Measurements from ENCODE around the gene PTDSS2. TPM values are rescaled to one million over a fixed set of nuclear protein-coding genes. Genes with fewer than 3 reads are reported as not detected.
"Not testable (repeated sequence)": the region's sequence is repeated elsewhere in the genome, so short reads cannot be mapped to it uniquely, and the experiment has no call there.

Gene PTDSS2
- total and polyA plus RNA-seq, 5 donors, result 30.2 to 33.3 (median 30.9) TPM

GRCh38 chr11:407651-408123, 42.4 kb upstream of the PTDSS2 start:
- no peaks in the 10 kb centered on the region for H3K4me1 ChIP-seq (ENCODE audit: control insufficient read depth, insufficient read depth, low read length)
- H3K27ac ChIP-seq (ENCODE audit: low read length), result no peak overlapping the region
- H3K9me3 ChIP-seq (ENCODE audit: control insufficient read depth, low read length), result no peaks in the 10 kb centered on the region
- ATAC-seq (no peak), DNase-seq (peak in 1 of 3 donors; percentile 69)
- H3K4me3 ChIP-seq (ENCODE audit: low read length), result no peak overlapping the region
- intact Hi-C loops (cut with DNase I), result no loop called here
- WGBS, result 73% methylated on average over 28 of the region's 28 CpGs
- no peaks in the 10 kb centered on the region for H3K27me3 ChIP-seq (ENCODE audit: control insufficient read depth, insufficient read depth)

GRCh38 chr11:408154-409007, 41.7 kb upstream of the PTDSS2 start:
- ATAC-seq (no peak), DNase-seq (peak in 2 of 3 donors; percentile 65 to 67)
- H3K9me3 ChIP-seq (ENCODE audit: control insufficient read depth, low read length), result no peaks in the 10 kb centered on the region
- H3K4me3 ChIP-seq (ENCODE audit: low read length), result no peak overlapping the region
- intact Hi-C loops (cut with DNase I), result no loop called here
- H3K27me3 ChIP-seq (ENCODE audit: control insufficient read depth, insufficient read depth), result no peaks in the 10 kb centered on the region
- 89% methylated on average over 15 of the region's 15 CpGs for WGBS
- no peak overlapping the region for H3K27ac ChIP-seq (ENCODE audit: low read length)
- H3K4me1 ChIP-seq (ENCODE audit: control insufficient read depth, insufficient read depth, low read length), result no peaks in the 10 kb centered on the region

- DNase-seq (peak in 2 of 3 donors; percentile 52 to 56), ATAC-seq (no peak)
- Histone ChIP-seq H3K27ac (ENCODE audit: low read length) (no peak overlapping the region), H3K9me3 (ENCODE audit: control insufficient read depth, low read length) (no peaks in the 10 kb centered on the region), H3K4me3 (ENCODE audit: low read length) (no peak overlapping the region), H3K27me3 (ENCODE audit: control insufficient read depth, insufficient read depth) (no peaks in the 10 kb centered on the region), H3K4me1 (ENCODE audit: control insufficient read depth, insufficient read depth, low read length) (no peaks in the 10 kb centered on the region)
- intact Hi-C loops (cut with DNase I), result no loop called here
- 81% methylated on average over 7 of the region's 7 CpGs for WGBS
Measured at GRCh38 chr11:409008-409599, 41.0 kb upstream of the PTDSS2 start.

- DNase-seq (peak in 2 of 3 donors; percentile 45 to 57), ATAC-seq (no peak)
- intact Hi-C loops (cut with DNase I), result no loop called here
- H3K4me1 ChIP-seq (ENCODE audit: control insufficient read depth, insufficient read depth, low read length), result no peaks in the 10 kb centered on the region
- no peak overlapping the region for H3K27ac ChIP-seq (ENCODE audit: low read length)
- 71% methylated on average over 18 of the region's 18 CpGs for WGBS
- no peaks in the 10 kb centered on the region for H3K27me3 ChIP-seq (ENCODE audit: control insufficient read depth, insufficient read depth)
- H3K9me3 ChIP-seq (ENCODE audit: control insufficient read depth, low read length), result no peaks in the 10 kb centered on the region
- no peak overlapping the region for H3K4me3 ChIP-seq (ENCODE audit: low read length)
Measured at GRCh38 chr11:409600-410483, 40.2 kb upstream of the PTDSS2 start.

- DNase-seq, result peak in 2 of 3 donors; percentile 18 to 58
- H3K4me1 ChIP-seq (ENCODE audit: control insufficient read depth, insufficient read depth, low read length); H3K27me3 ChIP-seq (ENCODE audit: control insufficient read depth, insufficient read depth); intact Hi-C loops (cut with DNase I); H3K27ac ChIP-seq (ENCODE audit: low read length); ATAC-seq; H3K4me3 ChIP-seq (ENCODE audit: low read length); H3K9me3 ChIP-seq (ENCODE audit: control insufficient read depth, low read length): not testable (repeated sequence)
- 90% methylated on average over 13 of the region's 13 CpGs for WGBS
Measured at GRCh38 chr11:410711-411110, 39.4 kb upstream of the PTDSS2 start.

- WGBS, result 80% methylated on average over 8 of the region's 11 CpGs
- H3K4me1 ChIP-seq (ENCODE audit: control insufficient read depth, insufficient read depth, low read length); H3K9me3 ChIP-seq (ENCODE audit: control insufficient read depth, low read length); H3K4me3 ChIP-seq (ENCODE audit: low read length); intact Hi-C loops (cut with DNase I); H3K27me3 ChIP-seq (ENCODE audit: control insufficient read depth, insufficient read depth); ATAC-seq; H3K27ac ChIP-seq (ENCODE audit: low read length): not testable (repeated sequence)
- DNase-seq, result peak in 2 of 3 donors; percentile 20 to 49
Measured at GRCh38 chr11:411520-411919, 38.6 kb upstream of the PTDSS2 start.

GRCh38 chr11:412641-413119, 37.4 kb upstream of the PTDSS2 start:
- WGBS, result 82% methylated on average over 14 of the region's 15 CpGs
- Histone ChIP-seq H3K27ac (ENCODE audit: low read length) (no peak overlapping the region), H3K9me3 (ENCODE audit: control insufficient read depth, low read length) (no peaks in the 10 kb centered on the region), H3K27me3 (ENCODE audit: control insufficient read depth, insufficient read depth) (no peaks in the 10 kb centered on the region), H3K4me1 (ENCODE audit: control insufficient read depth, insufficient read depth, low read length) (no peaks in the 10 kb centered on the region), H3K4me3 (ENCODE audit: low read length) (no peak overlapping the region)
- ATAC-seq (no peak), DNase-seq (peak in 2 of 3 donors; percentile 26 to 41)
- intact Hi-C loops (cut with DNase I), result no loop called here

GRCh38 chr11:413120-414081, 36.7 kb upstream of the PTDSS2 start:
- no peaks in the 10 kb centered on the region for H3K9me3 ChIP-seq (ENCODE audit: control insufficient read depth, low read length)
- H3K4me1 ChIP-seq (ENCODE audit: control insufficient read depth, insufficient read depth, low read length), result no peaks in the 10 kb centered on the region
- intact Hi-C loops (cut with DNase I), result no loop called here
- no peak overlapping the region for H3K4me3 ChIP-seq (ENCODE audit: low read length)
- H3K27me3 ChIP-seq (ENCODE audit: control insufficient read depth, insufficient read depth), result no peaks in the 10 kb centered on the region
- ATAC-seq (no peak), DNase-seq (peak in 2 of 3 donors; percentile 37 to 38)
- 49% methylated on average over 13 of the region's 14 CpGs for WGBS
- H3K27ac ChIP-seq (ENCODE audit: low read length), result no peak overlapping the region

- Histone ChIP-seq H3K4me1 (ENCODE audit: control insufficient read depth, insufficient read depth, low read length) (no peaks in the 10 kb centered on the region), H3K27ac (ENCODE audit: low read length) (peak overlapping the region; percentile 55), H3K9me3 (ENCODE audit: control insufficient read depth, low read length) (no peaks in the 10 kb centered on the region), H3K27me3 (ENCODE audit: control insufficient read depth, insufficient read depth) (no peaks in the 10 kb centered on the region), H3K4me3 (ENCODE audit: low read length) (peak overlapping the region; percentile 50)
- intact Hi-C loops (cut with DNase I), result no loop called here
- WGBS, result 46% methylated on average over 9 of the region's 9 CpGs
- no peak for ATAC-seq
- no peak for DNase-seq
Measured at GRCh38 chr11:414318-414857, 35.7 kb upstream of the PTDSS2 start.

- 67% methylated on average over 5 of the region's 5 CpGs for WGBS
- DNase-seq, result peak in 2 of 3 donors; percentile 37 to 50
- H3K4me1 ChIP-seq (ENCODE audit: control insufficient read depth, insufficient read depth, low read length), result no peaks in the 10 kb centered on the region
- ATAC-seq, result no peak
- intact Hi-C loops (cut with DNase I), result no loop called here
- peak overlapping the region; percentile 41 for H3K4me3 ChIP-seq (ENCODE audit: low read length)
- H3K9me3 ChIP-seq (ENCODE audit: control insufficient read depth, low read length), result no peaks in the 10 kb centered on the region
- peak overlapping the region; percentile 65 for H3K27ac ChIP-seq (ENCODE audit: low read length)
- no peaks in the 10 kb centered on the region for H3K27me3 ChIP-seq (ENCODE audit: control insufficient read depth, insufficient read depth)
Measured at GRCh38 chr11:415640-416041, 34.4 kb upstream of the PTDSS2 start.

Measured in right cardiac atrium (tissue), 5 donors.